HEK293 (cell line): ENCODE measurements around the gene ZCCHC10.
"Not testable (repeated sequence)": the region's sequence is repeated elsewhere in the genome, so short reads cannot be mapped to it uniquely, and the experiment has no call there.

Experiments
- CTCF ChIA-PET: fragments of 350-600 bp; formaldehyde crosslinking; extraction: SDS; loops from one replicate; lab custom pipeline; 2021; ENCODE audit warnings: antibody characterized with exemption; lab: Yijun Ruan, JAX
- POLR2A ChIA-PET: fragments of 300-600 bp; formaldehyde crosslinking; extraction: SDS; loops from one replicate; lab custom pipeline; 2020; ENCODE audit warnings: antibody characterized with exemption, inconsistent platforms; lab: Yijun Ruan, JAX
- H3K27ac ChIP-seq: fragments of 200-500 bp; sonication (Bioruptor generic); 2 replicates; pipeline ENCODE4 v1.5.1; 2014; ENCODE audit warnings: low read depth, low read length, control low read depth, inconsistent platforms; ENCODE audit errors: extremely low read depth
- H3K36me3 ChIP-seq, 2 experiments: fragments of 200-500 bp in 1 of 2; sonication (Bioruptor generic) in 1 of 2; 1 replicate in 1 of 2; 2 replicates in 1 of 2; pipeline ENCODE4 v1.5.1; 2014 to 2017; ENCODE audit warnings: inconsistent platforms in 2 of 2, low read length in 2 of 2; ENCODE audit not compliant: control insufficient read depth in 2 of 2, insufficient read depth in 1 of 2
- H3K4me1 ChIP-seq: fragments of 200-500 bp; sonication (Bioruptor generic); 2 replicates; pipeline ENCODE4 v1.5.1; 2014; ENCODE audit warnings: mild to moderate bottlenecking, low read length, inconsistent platforms; ENCODE audit not compliant: control insufficient read depth, insufficient read depth
- H3K4me3 ChIP-seq: 2 replicates; pipeline ENCODE4 v1.5.1; 2011; ENCODE audit warnings: low read depth, mild to moderate bottlenecking, control low read depth, low read length, moderate library complexity
- H3K9me3 ChIP-seq: fragments of 200-500 bp; sonication (Bioruptor generic); 2 replicates; pipeline ENCODE4 v1.5.1; 2014; ENCODE audit warnings: low read depth, low read length, inconsistent platforms; ENCODE audit not compliant: control insufficient read depth, insufficient read depth
- BCL11A ChIP-seq: fragments of 450-650 bp; formaldehyde crosslinking; IDR thresholded peaks from 2 replicates; pipeline ENCODE4 v1.5.1; 2016; ENCODE audit warnings: low read depth, missing biosample characterization, missing genetic modification characterization
- HOXC10 ChIP-seq: sonication (generic); formaldehyde crosslinking; IDR thresholded peaks from 2 replicates; pipeline ENCODE4 v1.8.1; 2023; ENCODE audit warnings: mild to moderate bottlenecking, missing genetic modification reagents
- TRIM28 ChIP-seq: IDR thresholded peaks from 2 replicates; pipeline ENCODE4 v1.6.1; 2011; ENCODE audit warnings: low read length, control low read depth, borderline replicate concordance
- YY1 ChIP-seq: fragments of 450-650 bp; formaldehyde crosslinking; IDR thresholded peaks from 2 replicates; pipeline ENCODE4 v1.5.1; 2018; ENCODE audit warnings: missing biosample characterization, missing genetic modification characterization
- ZBTB10 ChIP-seq: fragments of 450-650 bp; formaldehyde crosslinking; IDR thresholded peaks from 2 replicates; pipeline ENCODE4 v1.5.1; 2016; ENCODE audit warnings: missing biosample characterization, missing genetic modification characterization
- ZBTB21 ChIP-seq: fragments of 450-650 bp; formaldehyde crosslinking; IDR thresholded peaks from 2 replicates; pipeline ENCODE4 v1.5.1; 2017; ENCODE audit warnings: missing biosample characterization, missing genetic modification characterization
- ZFP3 ChIP-seq: fragments of 450-650 bp; formaldehyde crosslinking; IDR thresholded peaks from 2 replicates; pipeline ENCODE4 v1.5.1; 2016; ENCODE audit warnings: low read depth, missing biosample characterization, missing genetic modification characterization
- ZNF121 ChIP-seq: fragments of 450-650 bp; formaldehyde crosslinking; IDR thresholded peaks from 2 replicates; pipeline ENCODE4 v1.5.1; 2016; ENCODE audit warnings: missing biosample characterization, missing genetic modification characterization
- ZNF140 ChIP-seq: fragments of 450-650 bp; formaldehyde crosslinking; IDR thresholded peaks from 2 replicates; pipeline ENCODE4 v1.5.1; 2016; ENCODE audit warnings: missing biosample characterization, missing genetic modification characterization
- ZNF169 ChIP-seq: fragments of 450-650 bp; formaldehyde crosslinking; IDR thresholded peaks from 2 replicates; pipeline ENCODE4 v1.5.1; 2016; ENCODE audit warnings: missing biosample characterization, missing genetic modification characterization
- ZNF202 ChIP-seq: fragments of 450-650 bp; formaldehyde crosslinking; IDR thresholded peaks from 2 replicates; pipeline ENCODE4 v1.5.1; 2016; ENCODE audit warnings: missing biosample characterization, missing genetic modification characterization, borderline replicate concordance
- ZNF211 ChIP-seq: fragments of 450-650 bp; formaldehyde crosslinking; IDR thresholded peaks from 2 replicates; pipeline ENCODE4 v1.5.1; 2016; ENCODE audit warnings: low read depth, missing biosample characterization, missing genetic modification characterization
- ZNF223 ChIP-seq: fragments of 450-650 bp; formaldehyde crosslinking; IDR thresholded peaks from 2 replicates; pipeline ENCODE4 v1.5.1; 2016; ENCODE audit warnings: missing biosample characterization, missing genetic modification characterization
- ZNF335 ChIP-seq: fragments of 450-650 bp; formaldehyde crosslinking; conservative IDR thresholded peaks from 2 replicates; pipeline ENCODE4 v1.5.1; 2016; ENCODE audit warnings: missing biosample characterization, missing genetic modification characterization
- ZNF341 ChIP-seq: fragments of 450-650 bp; formaldehyde crosslinking; IDR thresholded peaks from 2 replicates; pipeline ENCODE4; 2016; ENCODE audit warnings: low read depth, missing biosample characterization, missing genetic modification characterization
- ZNF362 ChIP-seq: fragments of 450-650 bp; formaldehyde crosslinking; IDR thresholded peaks from 2 replicates; pipeline ENCODE4 v1.5.1; 2016; ENCODE audit warnings: missing biosample characterization, missing genetic modification characterization
- ZNF423 ChIP-seq: fragments of 450-650 bp; formaldehyde crosslinking; IDR thresholded peaks from 2 replicates; pipeline ENCODE4 v1.5.1; 2016; ENCODE audit warnings: missing biosample characterization, missing genetic modification characterization
- ZNF510 ChIP-seq: fragments of 450-650 bp; formaldehyde crosslinking; IDR thresholded peaks from 2 replicates; pipeline ENCODE4 v1.5.1; 2018; ENCODE audit warnings: mild to moderate bottlenecking, missing genetic modification characterization, missing biosample characterization; ENCODE audit not compliant: insufficient replicate concordance
- ZNF555 ChIP-seq: fragments of 450-650 bp; formaldehyde crosslinking; conservative IDR thresholded peaks from 2 replicates; pipeline ENCODE4 v1.5.1; 2017; ENCODE audit warnings: missing biosample characterization, mild to moderate bottlenecking, missing genetic modification characterization, inconsistent platforms
- ZNF580 ChIP-seq: fragments of 450-650 bp; formaldehyde crosslinking; IDR thresholded peaks from 2 replicates; pipeline ENCODE4 v1.5.1; 2016; ENCODE audit warnings: missing biosample characterization, missing genetic modification characterization
- ZNF596 ChIP-seq: fragments of 450-650 bp; IDR thresholded peaks from 2 replicates; pipeline ENCODE4 v1.5.0; 2018; ENCODE audit warnings: missing biosample characterization, mild to moderate bottlenecking, missing genetic modification characterization, moderate library complexity
- ZNF626 ChIP-seq: fragments of 450-650 bp; sonication (Bioruptor Pico); formaldehyde crosslinking; IDR thresholded peaks from 2 replicates; pipeline ENCODE4 v1.5.1; 2018; ENCODE audit warnings: missing biosample characterization, missing genetic modification characterization, inconsistent platforms
- ZNF792 ChIP-seq: fragments of 450-650 bp; formaldehyde crosslinking; IDR thresholded peaks from 2 replicates; pipeline ENCODE4 v1.5.1; 2016; ENCODE audit warnings: missing biosample characterization, missing genetic modification characterization
- ZSCAN16 ChIP-seq: fragments of 450-650 bp; formaldehyde crosslinking; IDR thresholded peaks from 2 replicates; pipeline ENCODE4 v1.5.1; 2016; ENCODE audit warnings: missing biosample characterization, missing genetic modification characterization

The ZCCHC10 gene

GRCh38 chr5:133041157-133041784 is 14.9 kb upstream of the ZCCHC10 start:
- no peak overlapping the region for H3K4me3 ChIP-seq
- peak; percentile 59; the same call in 1 of the 2 replicates for TF ChIP-seq ZNF335
- TF ChIP-seq ZNF555 (tag by site-specific recombination), result no peak
- TF ChIP-seq ZNF223 (tag by site-specific recombination), result no peak
- TF ChIP-seq ZNF596 (tag by site-specific recombination), result no peak
- 0 out of 2 replicates have a peak, but pooled peaks have one; percentile 6 for TF ChIP-seq ZNF121 (tag by site-specific recombination)
- no peak for TF ChIP-seq ZNF341 (tag by site-specific recombination)
- peaks cover 3% of the 10 kb centered on the region; the same call in 1 of the 2 replicates for H3K4me1 ChIP-seq
- CTCF ChIA-PET, result interaction anchor here (0.7 kb wide), 1 partner anchor 71 kb away, joined by 3 read pairs; no protein-coding TSS in a partner anchor
- H3K9me3 ChIP-seq, result no peaks in the 10 kb centered on the region
- POLR2A ChIA-PET, result no interaction called here
- H3K36me3 ChIP-seq, result no peaks in the 10 kb centered on the region
- 0 out of 2 replicates have a peak overlapping the region, but pooled peaks have one; percentile 5 for H3K27ac ChIP-seq

- not testable (repeated sequence) for H3K27ac ChIP-seq, H3K36me3 ChIP-seq, H3K9me3 ChIP-seq, H3K4me1 ChIP-seq, H3K4me3 ChIP-seq
- ChIA-PET POLR2A (interaction anchor here (1.3 kb wide), 2 partner anchors 13 to 15 kb away, joined by 3 to 6 read pairs; partner anchors contain the start of gene HSPA4), CTCF (interaction anchor here (0.6 kb wide), 1 partner anchor 12 kb away, joined by 3 read pairs; no protein-coding TSS in a partner anchor)
- 0 out of 2 replicates have a peak, but pooled peaks have one; percentile 76 for TF ChIP-seq ZNF362 (tag by site-specific recombination)
Measured at GRCh38 chr5:133036677-133037076, 10.3 kb upstream of the ZCCHC10 start.

GRCh38 chr5:133035224-133035623 is 8.9 kb upstream of the ZCCHC10 start:
- ChIA-PET POLR2A (no interaction called here), CTCF (interaction anchor here (0.6 kb wide), 1 partner anchor 14 kb away, joined by 4 read pairs; no protein-coding TSS in a partner anchor)
- Histone ChIP-seq H3K4me3 (no peak overlapping the region), H3K36me3 (no peaks in the 10 kb centered on the region), H3K4me1 (peaks cover 5% of the 10 kb centered on the region; the same call in 1 of the 2 replicates), H3K9me3 (no peaks in the 10 kb centered on the region), H3K27ac (no peak overlapping the region)
- TF ChIP-seq ZNF792 (tag by site-specific recombination) (no peak), ZFP3 (tag by site-specific recombination) (no peak), HOXC10 (CRISPR knock-in tag) (no peak), YY1 (tag by site-specific recombination) (no peak)

GRCh38 chr5:133034064-133034463 is 7.7 kb upstream of the ZCCHC10 start:
- Histone ChIP-seq H3K9me3 (no peaks in the 10 kb centered on the region), H3K4me3 (no peak overlapping the region), H3K36me3 (no peaks in the 10 kb centered on the region), H3K4me1 (peaks cover 12% of the 10 kb centered on the region), H3K27ac (no peak overlapping the region)
- CTCF ChIA-PET, result no interaction called here
- POLR2A ChIA-PET, result interaction anchor here (0.7 to 1.8 kb wide), 2 partner anchors 18 to 187 kb away, joined by 4 to 9 read pairs; partner anchors contain the start of gene HSPA4
- TF ChIP-seq ZBTB10 (tag by site-specific recombination) (no peak), ZNF510 (tag by site-specific recombination) (no peak), ZNF140 (tag by site-specific recombination) (no peak), ZNF580 (tag by site-specific recombination) (no peak), ZNF202 (tag by site-specific recombination) (no peak), ZNF626 (no peak), YY1 (tag by site-specific recombination) (no peak), HOXC10 (CRISPR knock-in tag) (no peak), TRIM28 (no peak), ZSCAN16 (tag by site-specific recombination) (no peak), ZNF169 (tag by site-specific recombination) (no peak), ZBTB21 (tag by site-specific recombination) (no peak), ZNF211 (tag by site-specific recombination) (no peak), BCL11A (no peak), ZNF423 (tag by site-specific recombination) (no peak)
